Measurements from ENCODE around the gene HSPA12A. TPM values are rescaled to one million over a fixed set of nuclear protein-coding genes. Genes with fewer than 3 reads are reported as not detected.

The HSPA12A gene
- total and polyA plus RNA-seq, 9 of the 15 experiments (the other 6 are each of a cell fraction or from before 2014, with no cell fraction given), result 0.01 to 0.18 (median 0.04) TPM; not detected in 4

- TF ChIP-seq E2F8 (IDR thresholded peaks at IDR 0.05; ENCODE audit: low read depth, partially characterized antibody) (no peak), PCBP2 (IDR thresholded peaks at IDR 0.05; ENCODE audit: low read depth, low read length, poor library complexity, severe bottlenecking) (no peak), ATF2 (CRISPR knock-in tag; IDR thresholded peaks at IDR 0.05) (no peak), PATZ1 (CRISPR knock-in tag; IDR thresholded peaks at IDR 0.05; ENCODE audit: borderline replicate concordance) (no peak), BCL6 (CRISPR knock-in tag; IDR thresholded peaks at IDR 0.05) (no peak)
Measured at GRCh38 chr10:116688741-116689495, 53.4 kb downstream of the HSPA12A start (continued).

Data from K562 (cell line).